Measurements from ENCODE around the gene KCNQ1. TPM values are rescaled to one million over a fixed set of nuclear protein-coding genes. Genes with fewer than 3 reads are reported as not detected.

KCNQ1 gene
- polyA plus RNA-seq, 3 donors, result 11.5 to 13.4 (median 12.7) TPM

- DNase-seq, result no peak
Measured at GRCh38 chr11:2577991-2578928, 133.5 kb downstream of the KCNQ1 start.

GRCh38 chr11:2578929-2579270 lies 134.1 kb downstream of the KCNQ1 start:
- DNase-seq, result no peak

GRCh38 chr11:2579315-2580060 lies 134.7 kb downstream of the KCNQ1 start:
- no peak for DNase-seq

- no peak for DNase-seq
Measured at GRCh38 chr11:2580061-2580421, 135.2 kb downstream of the KCNQ1 start.

- DNase-seq, result no peak
Measured at GRCh38 chr11:2580571-2581001, 135.8 kb downstream of the KCNQ1 start.

- DNase-seq, result no peak
Measured at GRCh38 chr11:2581151-2581930, 136.5 kb downstream of the KCNQ1 start.

- DNase-seq, result no peak
Measured at GRCh38 chr11:2581931-2582350, 137.1 kb downstream of the KCNQ1 start.

GRCh38 chr11:2582351-2582945 lies 137.6 kb downstream of the KCNQ1 start:
- no peak for DNase-seq

- no peak for DNase-seq
Measured at GRCh38 chr11:2582946-2583604, 138.3 kb downstream of the KCNQ1 start.

- DNase-seq, result no peak
Measured at GRCh38 chr11:2583605-2583958, 138.8 kb downstream of the KCNQ1 start.

GRCh38 chr11:2584434-2584811 lies 139.6 kb downstream of the KCNQ1 start:
- no peak for DNase-seq

GRCh38 chr11:2584812-2585565 lies 140.2 kb downstream of the KCNQ1 start:
- no peak for DNase-seq

- DNase-seq, result no peak
Measured at GRCh38 chr11:2585566-2586086, 140.8 kb downstream of the KCNQ1 start.

- peak; percentile 90 for DNase-seq
Measured at GRCh38 chr11:2586087-2586792, 141.4 kb downstream of the KCNQ1 start.

GRCh38 chr11:2586793-2587131 lies 142.0 kb downstream of the KCNQ1 start:
- DNase-seq, result no peak

GRCh38 chr11:2587132-2587930 lies 142.5 kb downstream of the KCNQ1 start:
- DNase-seq, result no peak

- DNase-seq, result no peak
Measured at GRCh38 chr11:2587976-2588748, 143.4 kb downstream of the KCNQ1 start.
